C1 segment of cervical spinal cord (tissue), 14 donors: ENCODE measurements around the gene OPN1MW3.
"Not testable (repeated sequence)": the region's sequence is repeated elsewhere in the genome, so short reads cannot be mapped to it uniquely, and the experiment has no call there.

Source experiments
- DNase-seq, 14 donors: peaks; one replicate each; lab custom pipeline; 2025; lab: John Stamatoyannopoulos, UW

The OPN1MW3 gene

GRCh38 chrX:154296731-154297130 is 39.3 kb downstream of the OPN1MW3 start:
- no peak for DNase-seq

- no peak for DNase-seq
Measured at GRCh38 chrX:154298312-154298711, 40.9 kb downstream of the OPN1MW3 start.

- no peak for DNase-seq
Measured at GRCh38 chrX:154300816-154301215, 43.4 kb downstream of the OPN1MW3 start.

- DNase-seq = not testable (repeated sequence)
Measured at GRCh38 chrX:154302998-154303397, 45.6 kb downstream of the OPN1MW3 start.

GRCh38 chrX:154303476-154303875 is 46.1 kb downstream of the OPN1MW3 start:
- DNase-seq = peak in 1 of 14 donors; percentile 26

GRCh38 chrX:154304846-154305245 is 47.5 kb downstream of the OPN1MW3 start:
- no peak for DNase-seq

- no peak for DNase-seq
Measured at GRCh38 chrX:154305541-154306205, 48.3 kb downstream of the OPN1MW3 start.

- no peak for DNase-seq
Measured at GRCh38 chrX:154307202-154307601, 49.8 kb downstream of the OPN1MW3 start.

GRCh38 chrX:154308108-154308946 is 50.9 kb downstream of the OPN1MW3 start:
- DNase-seq = peak in 6 of 14 donors; percentile 4 to 31 (median 15)

- no peak for DNase-seq
Measured at GRCh38 chrX:154309041-154309775, 51.8 kb downstream of the OPN1MW3 start.

- DNase-seq = no peak
Measured at GRCh38 chrX:154310616-154311536, 53.5 kb downstream of the OPN1MW3 start.

- no peak for DNase-seq
Measured at GRCh38 chrX:154312116-154312515, 54.7 kb downstream of the OPN1MW3 start.

GRCh38 chrX:154313147-154313546 is 55.8 kb downstream of the OPN1MW3 start:
- no peak for DNase-seq

- no peak for DNase-seq
Measured at GRCh38 chrX:154315416-154315815, 58.0 kb downstream of the OPN1MW3 start.

- DNase-seq = no peak
Measured at GRCh38 chrX:154317391-154317995, 60.1 kb downstream of the OPN1MW3 start.

- DNase-seq = no peak
Measured at GRCh38 chrX:154320406-154320805, 63.0 kb downstream of the OPN1MW3 start.
